VCaP (cell line): ENCODE data around the gene NPIPB6.

Source experiments
- H3K27ac ChIP-seq: fragments of 450-650 bp; 2 replicates; pipeline ENCODE4 v1.5.1; 2017
- TF ChIP-seq, protein P1 (sequence below): fragments of 450-650 bp; conservative IDR thresholded peaks from 2 replicates; pipeline ENCODE4 v1.5.1; 2017; ENCODE audit warnings: mild to moderate bottlenecking, moderate library complexity

The NPIPB6 gene

DNA sequence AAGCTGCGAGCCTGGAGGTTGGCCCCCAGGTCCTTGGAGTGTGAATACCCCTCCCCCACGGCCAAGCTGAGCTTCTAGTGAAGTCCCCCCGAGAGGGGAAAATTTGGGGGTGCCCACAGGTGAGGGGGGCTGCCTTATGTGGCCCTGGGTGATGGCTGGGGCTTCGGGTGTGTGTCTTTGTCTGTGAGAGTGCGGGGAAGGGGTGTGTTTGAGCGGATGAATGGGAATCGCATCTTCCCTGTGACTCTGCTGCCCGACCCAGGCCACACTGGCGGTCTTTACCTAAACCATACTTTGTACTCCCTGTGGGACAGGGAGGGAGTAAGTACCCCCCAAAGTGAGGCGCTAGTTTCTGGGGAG, 69.7 kb downstream of the NPIPB6 start:
- TF ChIP-seq, protein P1, sequence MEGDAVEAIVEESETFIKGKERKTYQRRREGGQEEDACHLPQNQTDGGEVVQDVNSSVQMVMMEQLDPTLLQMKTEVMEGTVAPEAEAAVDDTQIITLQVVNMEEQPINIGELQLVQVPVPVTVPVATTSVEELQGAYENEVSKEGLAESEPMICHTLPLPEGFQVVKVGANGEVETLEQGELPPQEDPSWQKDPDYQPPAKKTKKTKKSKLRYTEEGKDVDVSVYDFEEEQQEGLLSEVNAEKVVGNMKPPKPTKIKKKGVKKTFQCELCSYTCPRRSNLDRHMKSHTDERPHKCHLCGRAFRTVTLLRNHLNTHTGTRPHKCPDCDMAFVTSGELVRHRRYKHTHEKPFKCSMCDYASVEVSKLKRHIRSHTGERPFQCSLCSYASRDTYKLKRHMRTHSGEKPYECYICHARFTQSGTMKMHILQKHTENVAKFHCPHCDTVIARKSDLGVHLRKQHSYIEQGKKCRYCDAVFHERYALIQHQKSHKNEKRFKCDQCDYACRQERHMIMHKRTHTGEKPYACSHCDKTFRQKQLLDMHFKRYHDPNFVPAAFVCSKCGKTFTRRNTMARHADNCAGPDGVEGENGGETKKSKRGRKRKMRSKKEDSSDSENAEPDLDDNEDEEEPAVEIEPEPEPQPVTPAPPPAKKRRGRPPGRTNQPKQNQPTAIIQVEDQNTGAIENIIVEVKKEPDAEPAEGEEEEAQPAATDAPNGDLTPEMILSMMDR: no peak
- peak overlapping the region; percentile 75; the same call in 1 of the 2 replicates for H3K27ac ChIP-seq

DNA sequence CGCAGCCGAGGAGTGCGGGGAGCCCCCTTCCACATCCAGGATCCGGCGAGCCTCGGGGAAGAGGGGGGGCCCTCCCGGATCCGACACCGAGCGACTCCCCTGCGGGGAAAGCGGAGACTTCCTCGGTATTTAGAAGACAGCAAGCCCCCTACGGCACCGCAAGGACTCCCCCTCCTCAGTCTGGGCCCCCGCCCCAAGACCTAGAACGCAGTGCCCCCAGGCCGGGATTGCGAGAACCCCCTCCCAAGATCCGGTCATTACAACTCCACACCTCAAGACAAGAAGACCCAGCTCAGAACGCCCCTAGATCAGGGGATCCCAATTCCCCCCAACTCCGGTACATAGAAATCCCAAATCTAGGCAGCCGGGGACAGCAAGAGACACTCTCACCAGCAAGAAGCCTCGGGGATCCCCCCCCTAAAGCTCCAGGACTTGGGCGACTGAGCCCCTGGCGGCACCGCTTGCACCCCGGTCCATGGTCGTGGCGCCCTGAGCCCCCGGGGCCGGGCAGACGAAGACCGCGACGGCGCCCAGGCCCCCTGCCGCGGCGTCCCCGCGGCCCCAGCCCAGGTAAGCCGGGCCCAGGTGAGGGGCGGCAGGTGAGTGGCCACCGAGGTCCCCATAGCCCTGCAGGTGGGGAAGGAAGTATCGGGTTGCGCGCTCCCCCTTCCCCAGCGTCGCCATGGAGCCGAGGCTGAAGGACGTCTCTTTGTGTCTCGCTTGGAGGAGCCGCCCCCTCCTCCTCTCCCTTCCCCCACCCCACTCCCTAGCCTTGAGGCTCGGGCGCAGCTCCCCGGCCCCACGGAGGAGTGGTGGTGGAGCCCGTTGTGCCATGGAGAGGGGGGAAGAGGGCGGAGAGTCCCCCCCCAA, 70.3 kb downstream of the NPIPB6 start:
- H3K27ac ChIP-seq: peak overlapping the region; percentile 75

More for the DNA sequence above, 70.3 kb downstream of the NPIPB6 start:
- TF ChIP-seq, protein P1: no peak
